GM10266 (cell line): Measurements from ENCODE around the gene ARL8B.
"Not testable (repeated sequence)": the region's sequence is repeated elsewhere in the genome, so short reads cannot be mapped to it uniquely, and the experiment has no call there.

Experiments
- DNase-seq: peaks from one replicate; pipeline ENCODE4 v3.0.0; 2012; ENCODE audit errors: extremely low spot score
- CTCF ChIP-seq: IDR thresholded peaks from 2 replicates; pipeline ENCODE4 v1.5.1; 2012; ENCODE audit warnings: mild to moderate bottlenecking, low read depth; ENCODE audit not compliant: control insufficient read depth, insufficient read depth; ENCODE audit errors: missing control alignments

ARL8B gene

GRCh38 chr3:5122030-5122740, at the start of gene ARL8B:
ARL8B (plus strand) TSS chr3:5122292; CDS start chr3:5122466, 174 bp downstream.
- peak; percentile 94 for DNase-seq
- TF ChIP-seq CTCF = peak; percentile 99

DNA sequence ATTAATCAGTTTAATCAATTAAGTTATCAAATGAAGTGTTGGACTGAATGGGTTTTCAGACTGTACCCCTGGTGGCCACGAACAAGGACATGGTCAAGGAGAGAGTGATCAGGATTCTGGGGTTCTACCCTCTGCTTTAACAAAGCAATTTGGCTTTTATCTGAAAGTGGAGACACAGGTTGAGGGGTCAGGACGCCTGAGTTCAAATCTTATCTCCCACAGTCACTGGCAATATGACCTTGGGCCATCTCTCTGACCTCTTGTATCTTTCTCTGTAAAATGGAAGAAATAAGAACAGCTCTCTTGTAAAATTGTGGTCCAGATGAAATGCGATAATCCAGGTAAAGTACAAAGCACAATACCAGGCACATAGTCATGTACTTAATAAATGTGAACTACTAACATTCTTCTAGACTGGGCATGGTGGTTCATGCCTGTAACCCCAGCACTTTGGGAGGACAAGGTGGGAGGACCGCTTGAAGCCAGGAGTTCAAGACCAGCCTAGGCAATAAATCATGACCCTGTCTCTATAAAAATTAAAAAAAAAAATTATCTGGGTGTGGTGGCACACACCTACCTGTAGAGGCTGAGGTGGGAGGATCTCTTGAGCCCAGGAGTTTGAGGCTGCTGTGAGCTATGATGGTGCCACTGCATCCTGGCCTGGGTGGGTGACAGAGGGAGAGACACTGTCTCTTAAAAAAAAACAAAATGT, 48.6 kb upstream of the ARL8B start:
- no peak for DNase-seq
- TF ChIP-seq CTCF = no peak

DNA sequence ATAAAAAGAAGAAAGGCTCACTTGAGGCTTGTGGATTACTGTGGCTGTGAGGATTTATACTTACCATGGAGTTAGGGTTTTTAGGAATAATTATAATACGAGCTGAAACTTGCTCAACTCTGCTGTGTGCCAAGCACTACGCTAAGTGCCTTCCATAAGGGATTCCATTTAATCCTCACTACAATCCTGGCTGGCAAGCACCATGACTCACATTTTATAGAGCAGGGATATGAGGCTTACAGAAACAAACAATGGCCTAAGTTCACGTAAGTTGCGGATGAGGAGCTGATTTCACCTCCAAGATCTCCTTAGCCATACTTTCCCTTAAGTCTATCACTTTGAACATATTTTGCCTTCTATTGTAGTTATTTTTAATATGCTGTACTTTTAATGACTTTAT, 43.9 kb upstream of the ARL8B start:
- DNase-seq = no peak
- no peak for TF ChIP-seq CTCF

DNA sequence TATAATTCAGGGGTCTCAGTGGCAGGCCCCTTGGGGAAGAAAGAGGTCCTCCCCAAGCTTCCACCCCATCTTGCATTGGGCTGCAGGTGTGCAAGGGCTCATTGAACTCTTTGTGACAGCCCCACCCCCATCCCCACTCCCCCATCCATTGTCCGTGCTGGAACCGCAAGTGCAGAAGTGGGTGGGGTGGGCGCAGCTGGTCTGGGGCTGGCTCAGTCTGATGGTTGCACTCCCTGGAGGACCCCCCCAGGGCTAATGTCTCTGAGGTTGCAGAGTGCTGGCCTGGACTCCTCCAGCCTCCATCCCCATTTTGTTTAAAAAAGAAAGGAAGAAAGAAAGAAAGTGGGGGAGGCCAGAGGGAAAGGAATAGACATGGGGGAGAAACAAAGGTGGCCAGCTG, 42.3 kb upstream of the ARL8B start:
- TF ChIP-seq CTCF = no peak
- no peak for DNase-seq

DNA sequence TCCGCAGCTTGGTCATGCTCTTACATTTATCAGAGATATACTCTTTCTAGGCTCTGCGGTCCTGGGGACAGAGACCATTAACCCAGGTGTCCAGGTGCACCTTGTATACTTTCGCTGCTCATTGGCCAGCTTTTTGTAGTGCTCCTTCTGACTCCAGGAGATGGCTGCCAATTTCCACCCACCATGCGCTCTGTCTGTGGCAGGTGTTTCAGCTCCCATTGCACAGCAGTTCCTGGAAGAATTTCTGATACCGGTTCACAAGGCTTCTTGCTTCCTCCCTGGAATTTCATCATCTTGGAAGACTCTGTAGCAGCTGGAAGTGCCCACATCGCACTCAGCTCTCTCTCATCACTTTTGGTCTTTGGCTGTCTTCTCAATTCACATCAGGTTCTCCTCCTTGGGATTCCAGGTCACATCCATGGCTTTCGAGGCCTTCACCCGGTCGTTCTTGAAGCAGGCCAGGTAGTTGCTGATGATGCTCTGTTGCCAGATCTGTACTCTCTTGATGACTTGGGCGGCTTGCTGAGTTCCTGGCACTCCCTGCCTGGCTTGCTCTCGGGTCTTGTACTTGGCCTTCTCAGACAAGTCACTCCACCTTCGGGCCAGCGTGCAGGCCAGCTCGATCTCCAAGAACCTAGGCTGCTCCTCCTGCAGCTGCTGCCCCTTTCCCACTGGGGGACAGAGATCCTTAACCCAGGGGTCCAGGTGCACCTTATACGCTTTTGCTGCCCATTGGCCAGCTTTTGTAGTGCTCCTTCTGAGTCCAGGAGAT, 41.1 kb upstream of the ARL8B start:
- DNase-seq = no peak
- TF ChIP-seq CTCF = no peak

DNA sequence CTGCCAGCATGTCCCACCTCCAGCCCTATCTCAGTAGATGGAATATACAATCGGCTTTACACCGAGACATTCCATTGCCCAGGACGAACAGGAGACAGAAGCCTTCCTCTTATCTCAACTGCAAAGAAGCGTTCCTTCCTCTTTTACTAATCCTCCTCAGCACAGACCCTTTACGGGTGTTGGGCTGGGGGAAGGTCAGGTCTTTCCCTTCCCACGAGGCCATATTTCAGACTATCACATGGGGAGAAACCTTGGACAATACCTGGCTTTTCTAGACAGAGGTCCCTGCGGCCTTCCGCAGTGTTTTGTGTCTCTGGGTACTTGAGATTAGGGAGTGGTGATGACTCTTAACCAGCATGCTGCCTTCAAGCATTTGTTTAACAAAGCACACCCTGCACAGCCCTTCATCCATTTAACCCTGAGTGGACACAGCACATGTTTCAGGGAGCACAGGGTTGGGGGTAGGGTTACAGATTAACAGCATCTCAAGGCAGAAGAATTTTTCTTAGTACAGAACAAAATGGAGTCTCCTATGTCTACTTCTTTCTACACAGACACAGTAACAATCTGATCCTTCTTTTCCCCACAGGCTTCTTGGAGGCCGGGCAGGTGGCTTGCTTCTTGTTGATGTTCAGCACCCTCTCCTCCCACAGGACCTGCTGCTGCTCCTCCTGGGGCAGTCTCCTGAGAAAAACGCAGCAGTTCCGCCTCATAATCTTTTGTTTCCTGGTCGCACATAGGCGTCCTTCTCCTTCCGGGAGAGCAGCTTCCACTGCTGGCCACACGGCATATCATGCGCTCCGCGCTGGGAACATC, 39.9 kb upstream of the ARL8B start:
- DNase-seq = not testable (repeated sequence)

GRCh38 chr3:5082789-5083115, 39.3 kb upstream of the ARL8B start:
- no peak for TF ChIP-seq CTCF

More at GRCh38 chr3:5082789-5083115, 39.3 kb upstream of the ARL8B start:
- DNase-seq = no peak
